G401 (cell line): ENCODE results near the gene PRSS53. TPM values are rescaled to one million over a fixed set of nuclear protein-coding genes. Genes with fewer than 3 reads are reported as not detected.
"Not testable (repeated sequence)": the region's sequence is repeated elsewhere in the genome, so short reads cannot be mapped to it uniquely, and the experiment has no call there.

Source experiments
- DNase-seq: peaks from one replicate; pipeline ENCODE4 v3.0.0-alpha.2; 2015; ENCODE audit warnings: low spot score
- in situ Hi-C: cut with HindIII; loops from 2 replicates; pipeline ENCODE4 v1.10.0; 2016; ENCODE audit warnings: low sequenced_read_pairs, mixed read lengths
- total RNA-seq: library from RNA; depleted of rRNA; stranded (reverse); fragments of >200 nt; shearing (Covaris generic); gene quantifications from 2 replicates; pipeline ENCODE4 v1.2.3, GENCODE V29; 2014; rRNA removed

Gene PRSS53
- 0.44 and 2.8 TPM in 2 replicates for total RNA-seq

GRCh38 chr16:31088459-31089183, at the start of gene PRSS53:
TSS of gene PRSS53 (minus strand) at chr16:31088943. CDS start at chr16:31088809, 134 bp downstream.
- DNase-seq = no peak
- in situ Hi-C loops = no loop called here

GRCh38 chr16:31136822-31137499, 48.2 kb upstream of the PRSS53 start:
- not testable (repeated sequence) for DNase-seq

DNA sequence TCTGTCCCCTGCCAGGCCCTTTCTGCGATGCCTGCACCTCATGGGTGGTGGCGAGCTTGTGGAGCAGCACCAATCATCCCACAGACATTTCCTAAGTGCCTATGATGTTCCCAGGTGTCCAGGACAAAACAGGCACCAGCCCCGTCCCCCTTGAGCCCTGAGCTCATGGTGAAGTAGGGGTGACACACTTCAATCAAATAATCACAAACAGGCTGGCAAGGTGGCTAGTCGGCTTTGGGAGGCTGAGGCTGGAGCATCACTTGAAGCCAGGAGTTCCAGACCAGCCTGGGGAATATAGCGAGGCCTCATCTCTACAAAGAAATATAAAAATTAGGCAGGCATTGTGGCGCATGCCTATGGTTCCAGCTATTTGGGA, 47.5 kb upstream of the PRSS53 start:
- in situ Hi-C loops = no loop called here
- no peak for DNase-seq

More at GRCh38 chr16:31136822-31137499, 48.2 kb upstream of the PRSS53 start:
- in situ Hi-C loops = not testable (repeated sequence)

GRCh38 chr16:31135535-31136286, 47.0 kb upstream of the PRSS53 start, which contains the start of gene PRSS8:
TSS of gene PRSS8 (minus strand) at chr16:31135727. CDS start at chr16:31135498, 229 bp downstream.
- peak; percentile 32 for DNase-seq
- in situ Hi-C loops = no loop called here

GRCh38 chr16:31134625-31135534, 46.1 kb upstream of the PRSS53 start:
- DNase-seq = peak; percentile 13

DNA sequence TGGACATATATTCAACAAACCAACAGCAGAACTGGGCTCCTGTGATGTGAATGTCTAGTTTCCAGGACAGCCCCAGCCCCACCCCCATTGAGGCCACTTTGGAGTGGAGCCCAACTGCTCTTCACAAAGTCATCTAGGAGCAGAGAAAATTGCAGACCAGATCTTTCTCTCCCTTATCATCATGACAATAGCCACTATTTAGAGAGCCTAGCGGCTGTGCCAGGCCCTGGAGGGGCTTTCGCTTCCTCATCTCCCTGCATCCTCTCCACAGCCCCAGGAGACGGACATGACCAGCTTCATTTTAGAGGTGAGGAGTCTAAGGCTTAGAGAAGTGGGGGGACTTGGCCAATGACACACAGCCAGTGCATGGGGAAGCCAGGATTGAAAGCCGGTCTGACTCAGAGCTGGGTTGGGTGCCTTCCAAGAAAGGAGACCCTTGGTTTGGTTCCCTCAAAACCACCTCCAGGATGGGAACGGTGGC, 45.4 kb upstream of the PRSS53 start:
- no peak for DNase-seq
- in situ Hi-C loops = no loop called here

More at GRCh38 chr16:31134625-31135534, 46.1 kb upstream of the PRSS53 start:
- in situ Hi-C loops = no loop called here

GRCh38 chr16:31133046-31133501, 44.3 kb upstream of the PRSS53 start:
- DNase-seq = no peak
- in situ Hi-C loops = no loop called here

- DNase-seq = no peak
- in situ Hi-C loops = no loop called here
Measured at GRCh38 chr16:31132303-31132979, 43.7 kb upstream of the PRSS53 start.

GRCh38 chr16:31131841-31132271, 43.1 kb upstream of the PRSS53 start:
- DNase-seq = no peak
- in situ Hi-C loops = no loop called here

GRCh38 chr16:31131416-31131815, 42.7 kb upstream of the PRSS53 start:
- in situ Hi-C loops = no loop called here

DNA sequence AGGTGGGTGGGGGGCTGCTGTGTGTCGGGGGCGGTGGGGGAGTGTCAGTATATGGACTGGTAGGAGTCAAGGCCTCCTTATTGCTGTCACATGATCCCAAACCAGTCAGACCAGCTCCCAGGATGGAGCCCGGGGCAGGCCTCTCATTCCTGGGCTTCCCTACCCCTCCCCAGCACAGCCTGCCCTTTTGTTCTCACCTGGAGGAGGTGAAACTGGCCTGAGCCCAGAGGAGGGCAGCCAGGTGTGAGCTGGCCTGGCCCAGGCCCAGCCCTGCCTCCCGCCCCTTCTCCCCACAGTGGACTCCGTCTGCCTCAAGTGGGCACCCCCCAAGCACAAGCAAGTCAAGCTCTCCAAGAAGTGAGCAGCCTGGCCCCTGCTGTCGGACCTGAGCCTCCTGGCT, 42.2 kb upstream of the PRSS53 start:
- in situ Hi-C loops = no loop called here

More at GRCh38 chr16:31131416-31131815, 42.7 kb upstream of the PRSS53 start:
- DNase-seq = no peak

DNA sequence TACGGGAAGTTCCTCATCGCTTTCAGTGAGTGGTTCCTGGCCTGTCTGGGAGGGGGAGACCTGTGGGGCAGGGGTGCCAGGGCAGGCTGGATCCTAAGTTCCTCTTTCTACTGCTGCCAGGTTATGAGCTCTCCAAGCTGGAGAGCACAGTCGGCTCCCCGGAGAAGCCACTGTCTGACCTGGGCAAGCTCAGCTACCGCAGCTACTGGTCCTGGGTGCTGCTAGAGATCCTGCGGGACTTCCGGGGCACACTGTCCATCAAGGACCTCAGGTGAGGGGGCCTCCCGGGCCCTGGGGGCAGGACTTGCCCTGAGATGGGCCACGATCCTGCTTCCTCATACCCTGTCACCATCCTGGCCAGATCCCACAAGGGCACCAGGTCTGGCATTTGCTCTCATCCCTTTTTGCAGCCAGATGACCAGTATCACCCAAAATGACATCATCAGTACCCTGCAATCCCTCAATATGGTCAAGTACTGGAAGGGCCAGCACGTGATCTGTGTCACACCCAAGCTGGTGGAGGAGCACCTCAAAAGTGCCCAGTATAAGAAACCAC, 41.7 kb upstream of the PRSS53 start:
- in situ Hi-C loops = no loop called here
- DNase-seq = no peak

More for the DNA sequence above, 42.2 kb upstream of the PRSS53 start:
- no peak for DNase-seq

GRCh38 chr16:31129568-31130335, 41.0 kb upstream of the PRSS53 start:
- in situ Hi-C loops = no loop called here
- peak; percentile 33 for DNase-seq

DNA sequence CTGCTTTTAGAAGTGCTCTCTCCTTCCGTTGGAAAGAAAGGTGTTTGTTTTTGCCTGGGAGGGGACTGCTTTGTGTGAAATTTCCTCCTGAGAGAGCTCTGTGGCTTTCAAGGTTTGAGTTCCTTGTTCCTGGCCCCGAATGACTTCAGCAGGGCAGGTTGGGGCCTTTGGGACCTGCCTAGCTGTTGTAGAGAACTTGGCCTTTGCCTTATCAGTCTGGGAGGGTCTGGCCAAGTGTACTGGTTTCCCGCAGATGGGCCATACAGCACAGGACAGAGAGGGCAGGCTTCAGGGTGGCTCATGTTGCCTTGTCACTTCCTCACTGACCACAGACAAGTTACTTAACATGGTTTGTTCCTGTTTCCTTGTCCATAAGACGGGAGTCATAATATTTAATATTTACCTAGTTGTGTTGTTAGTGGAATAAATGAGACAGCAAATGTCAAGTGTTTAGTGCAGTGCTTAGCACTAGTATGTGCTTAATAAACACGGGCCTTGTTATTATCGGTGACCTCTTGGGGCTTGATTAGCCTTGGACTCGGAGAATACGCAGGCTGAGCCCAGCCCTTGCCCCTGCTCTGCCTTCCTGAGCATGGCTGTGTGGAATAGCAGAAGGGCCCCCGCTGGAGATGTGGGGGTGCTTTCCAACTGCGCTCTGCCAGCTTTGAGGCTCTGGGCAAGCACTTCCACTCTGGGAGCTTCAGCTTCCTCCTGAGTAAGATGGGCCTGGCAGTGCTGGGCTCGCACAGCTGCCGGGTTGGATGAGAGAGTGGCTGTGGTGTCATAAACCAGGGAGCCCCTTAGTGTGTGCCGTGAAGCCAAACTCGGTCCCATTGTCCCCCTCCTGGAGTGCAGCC, 40.2 kb upstream of the PRSS53 start:
- DNase-seq = no peak
- in situ Hi-C loops = no loop called here

DNA sequence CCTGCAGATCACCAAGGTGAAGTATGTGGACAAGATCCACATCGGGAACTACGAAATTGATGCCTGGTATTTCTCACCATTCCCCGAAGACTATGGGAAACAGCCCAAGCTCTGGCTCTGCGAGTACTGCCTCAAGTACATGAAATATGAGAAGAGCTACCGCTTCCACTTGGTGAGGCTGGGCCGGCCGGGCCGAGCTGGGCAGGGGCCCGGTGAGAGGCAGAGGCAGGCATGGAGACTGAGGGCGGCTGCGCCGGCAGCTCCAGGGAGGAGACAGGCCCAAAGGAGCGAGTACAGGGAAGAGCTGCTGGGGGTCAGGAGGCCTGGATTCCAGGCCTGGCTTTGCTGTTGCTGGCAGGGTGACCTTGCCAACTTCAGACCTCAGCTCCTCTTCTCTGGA, 38.4 kb upstream of the PRSS53 start:
- DNase-seq = no peak

GRCh38 chr16:31125844-31126243, 37.1 kb upstream of the PRSS53 start:
- no peak for DNase-seq
- in situ Hi-C loops = no loop called here

More for the DNA sequence above, 38.4 kb upstream of the PRSS53 start:
- in situ Hi-C loops = no loop called here
